Measurements from ENCODE around the gene STPG4. TPM values are rescaled to one million over a fixed set of nuclear protein-coding genes. Genes with fewer than 3 reads are reported as not detected.

STPG4 gene
- polyA plus RNA-seq, 3 donors: 0.20 to 0.24 TPM; not detected in 1

DNA sequence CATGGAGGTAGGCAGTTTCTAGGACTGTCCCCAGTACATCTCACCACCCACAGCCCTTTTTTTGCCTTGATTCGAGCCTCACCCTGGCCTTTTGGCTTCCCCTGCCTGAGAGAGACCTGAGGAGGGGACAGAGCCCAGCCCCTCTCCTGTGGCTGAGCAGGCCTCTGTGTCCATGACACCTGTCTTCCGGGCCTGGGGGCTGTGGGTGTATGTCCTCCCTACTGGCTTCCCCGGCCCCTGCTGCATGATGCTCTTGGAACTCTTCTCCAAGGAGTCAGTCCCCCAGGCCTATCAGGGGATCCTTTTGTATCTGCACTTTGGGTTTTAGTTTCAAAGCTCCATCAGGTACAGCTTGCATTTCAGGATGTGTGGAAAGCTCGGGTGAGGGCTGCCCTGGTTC is 80.4 kb downstream of the STPG4 start:
- peaks cover 48 to 77% of the 10 kb centered on the region in 2 donors for H3K36me3 Mint-ChIP-seq
- WGBS (ENCODE audit: insufficient coverage): 96% methylated on average over 3 of the region's 4 CpGs
- no peak for DNase-seq
- Histone ChIP-seq H3K79me2 (ENCODE audit: insufficient read depth, low read length) (peaks cover 20% of the 10 kb centered on the region), H3K27ac (ENCODE audit: low read depth in 1 of 2, low read length in 2 of 2) (peak overlapping the region; percentile 100), H3K27me3 (ENCODE audit: control insufficient read depth in 2 of 2, insufficient read depth in 2 of 2, low read length in 2 of 2) (no peaks in the 10 kb centered on the region), H4K20me1 (ENCODE audit: insufficient read depth, low read length) (no peaks in the 10 kb centered on the region), H2AFZ (ENCODE audit: insufficient read depth, low read depth, low read length, poor library complexity, severe bottlenecking) (no peak overlapping the region), H3K4me1 (ENCODE audit: control insufficient read depth in 1 of 2, insufficient read depth in 2 of 2, low read length in 2 of 2) (peaks cover 98 to 99% of the 10 kb centered on the region in 2 donors), H3K9ac (ENCODE audit: insufficient read depth, low read length, poor library complexity, severe bottlenecking) (peak overlapping the region; percentile 97), H3K36me3 (replicated peaks in 1 of 2; ENCODE audit: control insufficient read depth in 1 of 2, insufficient read depth in 2 of 2, low read length in 2 of 2) (peaks cover 13 to 25% of the 10 kb centered on the region in 2 donors), H3K4me3 (replicated peaks in 1 of 3; ENCODE audit: low read depth in 2 of 3, low read length in 3 of 3) (no peak overlapping the region), H3K4me2 (replicated peaks; ENCODE audit: extremely low read depth, low read length, poor library complexity, severe bottlenecking) (no peak overlapping the region), H3K9me3 (replicated peaks in 1 of 2; ENCODE audit: control insufficient read depth in 1 of 2, insufficient read depth in 1 of 2, low read length in 2 of 2) (no peaks in the 10 kb centered on the region)
- H3K27me3 Mint-ChIP-seq (ENCODE audit: low read depth in 3 of 3): peaks cover 0 to 10% (median 2%) of the 10 kb centered on the region in 3 donors
- TF ChIP-seq, protein P1, sequence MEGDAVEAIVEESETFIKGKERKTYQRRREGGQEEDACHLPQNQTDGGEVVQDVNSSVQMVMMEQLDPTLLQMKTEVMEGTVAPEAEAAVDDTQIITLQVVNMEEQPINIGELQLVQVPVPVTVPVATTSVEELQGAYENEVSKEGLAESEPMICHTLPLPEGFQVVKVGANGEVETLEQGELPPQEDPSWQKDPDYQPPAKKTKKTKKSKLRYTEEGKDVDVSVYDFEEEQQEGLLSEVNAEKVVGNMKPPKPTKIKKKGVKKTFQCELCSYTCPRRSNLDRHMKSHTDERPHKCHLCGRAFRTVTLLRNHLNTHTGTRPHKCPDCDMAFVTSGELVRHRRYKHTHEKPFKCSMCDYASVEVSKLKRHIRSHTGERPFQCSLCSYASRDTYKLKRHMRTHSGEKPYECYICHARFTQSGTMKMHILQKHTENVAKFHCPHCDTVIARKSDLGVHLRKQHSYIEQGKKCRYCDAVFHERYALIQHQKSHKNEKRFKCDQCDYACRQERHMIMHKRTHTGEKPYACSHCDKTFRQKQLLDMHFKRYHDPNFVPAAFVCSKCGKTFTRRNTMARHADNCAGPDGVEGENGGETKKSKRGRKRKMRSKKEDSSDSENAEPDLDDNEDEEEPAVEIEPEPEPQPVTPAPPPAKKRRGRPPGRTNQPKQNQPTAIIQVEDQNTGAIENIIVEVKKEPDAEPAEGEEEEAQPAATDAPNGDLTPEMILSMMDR (IDR thresholded peaks at IDR 0.05): no peak
- no peak overlapping the region for H3K4me3 Mint-ChIP-seq
- H3K27ac Mint-ChIP-seq: peak overlapping the region; percentile 98 to 100 (median 100)
- intact Hi-C loops (cut with micrococcal nuclease): loop anchor here in 1 of 2 donors (5.0 kb wide), 1 partner anchor 92 kb away; no protein-coding TSS in a partner anchor
- H3K4me1 Mint-ChIP-seq: peaks cover 98% of the 10 kb centered on the region
- peaks cover 0 to 2% (median 0%) of the 10 kb centered on the region in 7 donors for H3K9me3 Mint-ChIP-seq

DNA sequence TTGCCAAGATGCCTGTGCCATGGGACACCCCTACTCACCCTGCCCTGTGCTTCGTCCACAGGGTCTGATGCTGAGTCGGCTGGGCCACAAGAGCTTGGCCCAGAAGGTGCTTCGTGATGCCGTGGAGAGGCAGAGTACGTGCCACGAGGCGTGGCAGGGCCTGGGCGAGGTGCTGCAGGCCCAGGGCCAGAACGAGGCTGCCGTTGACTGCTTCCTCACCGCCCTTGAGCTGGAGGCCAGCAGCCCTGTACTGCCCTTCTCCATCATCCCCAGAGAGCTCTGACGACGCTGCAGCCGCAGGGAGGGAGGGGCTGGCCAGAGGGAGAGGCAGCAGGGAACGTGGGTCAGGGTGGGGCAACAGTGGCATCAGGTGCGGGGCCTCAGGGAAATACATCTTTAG is 81.5 kb downstream of the STPG4 start:
- peaks cover 31% of the 10 kb centered on the region for H3K79me2 ChIP-seq (ENCODE audit: insufficient read depth, low read length)

More for the DNA sequence above, 81.5 kb downstream of the STPG4 start:
- Mint-ChIP-seq H3K27me3 (ENCODE audit: low read depth in 3 of 3) (peaks cover 0 to 10% (median 2%) of the 10 kb centered on the region in 3 donors), H3K4me1 (peaks cover 98% of the 10 kb centered on the region), H3K4me3 (no peak overlapping the region), H3K27ac (peak overlapping the region; percentile 98 to 100 (median 100)), H3K36me3 (peaks cover 45 to 80% of the 10 kb centered on the region in 2 donors), H3K9me3 (peaks cover 0 to 1% (median 0%) of the 10 kb centered on the region in 7 donors)
- no peaks in the 10 kb centered on the region for H3K9me3 ChIP-seq (replicated peaks in 1 of 2; ENCODE audit: control insufficient read depth in 1 of 2, insufficient read depth in 1 of 2, low read length in 2 of 2)
- WGBS (ENCODE audit: insufficient coverage): 100% methylated on average over 2 of the region's 16 CpGs
- H3K4me1 ChIP-seq (ENCODE audit: control insufficient read depth in 1 of 2, insufficient read depth in 2 of 2, low read length in 2 of 2): peaks cover 98 to 99% of the 10 kb centered on the region in 2 donors
- no peak overlapping the region for H3K4me2 ChIP-seq (replicated peaks; ENCODE audit: extremely low read depth, low read length, poor library complexity, severe bottlenecking)
- intact Hi-C loops (cut with micrococcal nuclease): loop anchor here (2.0 to 5.0 kb wide), 3 partner anchors 15 to 91 kb away; no protein-coding TSS in a partner anchor
- H3K27me3 ChIP-seq (ENCODE audit: control insufficient read depth in 2 of 2, insufficient read depth in 2 of 2, low read length in 2 of 2): no peaks in the 10 kb centered on the region
- H3K4me3 ChIP-seq (replicated peaks in 1 of 3; ENCODE audit: low read depth in 2 of 3, low read length in 3 of 3): no peak overlapping the region
- TF ChIP-seq, protein P1 (IDR thresholded peaks at IDR 0.05): no peak
- peak in 2 of 3 donors; percentile 21 to 41 for DNase-seq
- H3K27ac ChIP-seq (ENCODE audit: low read depth in 1 of 2, low read length in 2 of 2): peak overlapping the region; percentile 100
- H3K36me3 ChIP-seq (replicated peaks in 1 of 2; ENCODE audit: control insufficient read depth in 1 of 2, insufficient read depth in 2 of 2, low read length in 2 of 2): peaks cover 13 to 33% of the 10 kb centered on the region in 2 donors
- peak overlapping the region; percentile 97 for H3K9ac ChIP-seq (ENCODE audit: insufficient read depth, low read length, poor library complexity, severe bottlenecking)
- no peak overlapping the region for H2AFZ ChIP-seq (ENCODE audit: insufficient read depth, low read depth, low read length, poor library complexity, severe bottlenecking)
- no peaks in the 10 kb centered on the region for H4K20me1 ChIP-seq (ENCODE audit: insufficient read depth, low read length)

Measured in CD14-positive monocyte (primary cell).